T-helper 1 cell treated with Interleukin-12 subunit alpha and Interleukin-12 subunit beta and Interleukin-4 antibody, amounts not matched to agents 30 μg/mL and 1 μg/mL, for 36 hours (primary cell): Measurements from ENCODE around the gene FLII.

Experiments
- H3K27ac Mint-ChIP-seq: one replicate; pipeline ENCODE4 v1.8.0; 2021; ENCODE audit warnings: mild to moderate bottlenecking, mixed read lengths
- H3K27me3 Mint-ChIP-seq: one replicate; pipeline ENCODE4 v1.8.0; 2021; ENCODE audit warnings: low read depth, mixed read lengths
- H3K36me3 Mint-ChIP-seq: one replicate; pipeline ENCODE4 v1.8.0; 2021; ENCODE audit warnings: low read depth, mixed read lengths
- H3K4me1 Mint-ChIP-seq: one replicate; pipeline ENCODE4 v1.8.0; 2021; ENCODE audit warnings: low read depth, mixed read lengths
- H3K4me3 Mint-ChIP-seq: one replicate; pipeline ENCODE4 v1.8.0; 2021; ENCODE audit warnings: mild to moderate bottlenecking, moderate library complexity, mixed read lengths
- H3K9me3 Mint-ChIP-seq: one replicate; pipeline ENCODE4 v1.8.0; 2021; ENCODE audit warnings: mixed read lengths

The FLII gene

GRCh38 chr17:18197535-18198194 is 60.9 kb downstream of the FLII start:
- Mint-ChIP-seq H3K4me1 (peaks cover 23% of the 10 kb centered on the region), H3K9me3 (no peaks in the 10 kb centered on the region), H3K4me3 (no peak overlapping the region), H3K27ac (peak overlapping the region; percentile 4), H3K27me3 (no peaks in the 10 kb centered on the region), H3K36me3 (peaks cover 29% of the 10 kb centered on the region)

- H3K4me1 Mint-ChIP-seq, result peaks cover 33% of the 10 kb centered on the region
- peaks cover 30% of the 10 kb centered on the region for H3K36me3 Mint-ChIP-seq
- no peaks in the 10 kb centered on the region for H3K27me3 Mint-ChIP-seq
- H3K4me3 Mint-ChIP-seq, result no peak overlapping the region
- no peaks in the 10 kb centered on the region for H3K9me3 Mint-ChIP-seq
- H3K27ac Mint-ChIP-seq, result no peak overlapping the region
These were observed 63.3 kb downstream of the FLII start for GRCh38 chr17:18195246-18195645.
